Calu3 (cell line): ENCODE data around the gene IRF1. TPM values are rescaled to one million over a fixed set of nuclear protein-coding genes. Genes with fewer than 3 reads are reported as not detected.

Source experiments
- BruUV-seq: library from RNA; stranded (reverse); fragments of 400-500 nt; replicated peaks from 2 replicates; lab custom pipeline; 2021; lab: Mats Ljungman, UMichigan
- CTCF ChIA-PET: fragments of 300-600 bp; sonication (Branson Sonifier 250); formaldehyde crosslinking; loops from one replicate; lab custom pipeline; 2022; ENCODE audit warnings: antibody characterized with exemption; lab: Charles Lee
- DNase-seq: peaks from one replicate; pipeline ENCODE4 v3.0.0; 2022
- H3K27ac Mint-ChIP-seq: one replicate; pipeline ENCODE4 v1.8.0; 2022; ENCODE audit warnings: mixed read lengths; ENCODE audit not compliant: unreplicated experiment
- H3K27me3 Mint-ChIP-seq: one replicate; pipeline ENCODE4 v1.8.0; 2022; ENCODE audit warnings: mixed read lengths; ENCODE audit not compliant: unreplicated experiment
- H3K36me3 Mint-ChIP-seq: one replicate; pipeline ENCODE4 v1.8.0; 2022; ENCODE audit warnings: mild to moderate bottlenecking, moderate library complexity, mixed read lengths; ENCODE audit not compliant: insufficient read depth, unreplicated experiment
- H3K4me1 Mint-ChIP-seq: one replicate; pipeline ENCODE4 v1.8.0; 2022; ENCODE audit warnings: mild to moderate bottlenecking, low read depth, mixed read lengths; ENCODE audit not compliant: unreplicated experiment
- H3K4me3 Mint-ChIP-seq: one replicate; pipeline ENCODE4 v1.8.0; 2022; ENCODE audit warnings: mild to moderate bottlenecking, low read depth, moderate library complexity, mixed read lengths; ENCODE audit not compliant: unreplicated experiment
- H3K9me3 Mint-ChIP-seq: one replicate; pipeline ENCODE4 v1.8.0; 2022; ENCODE audit warnings: low read depth, mixed read lengths; ENCODE audit not compliant: unreplicated experiment
- CTCF ChIP-seq: fragments of 200-600 bp; IDR thresholded peaks from one replicate; pipeline ENCODE4 v1.8.0; 2022; ENCODE audit warnings: antibody characterized with exemption; ENCODE audit not compliant: unreplicated experiment
- intact Hi-C: fragments of 100-400 bp; cut with micrococcal nuclease; formaldehyde crosslinking; loops from one replicate; pipeline ENCODE4 v1.10.0; 2022; ENCODE audit not compliant: unreplicated experiment
- total RNA-seq: library from RNA; stranded (reverse); gene quantifications from 2 replicates; pipeline ENCODE4 v1.2.3, GENCODE V29; 2022

Gene IRF1
- total RNA-seq, 1 experiment from 2014 or later: 64.0 TPM

- no TSS peak for BruUV-seq
- Mint-ChIP-seq H3K27me3 (no peaks in the 10 kb centered on the region), H3K27ac (no peak overlapping the region), H3K36me3 (peaks cover 47% of the 10 kb centered on the region), H3K9me3 (no peaks in the 10 kb centered on the region), H3K4me3 (no peak overlapping the region), H3K4me1 (peaks cover 72% of the 10 kb centered on the region)
- CTCF ChIA-PET: interaction anchor here (0.6 to 8.0 kb wide), 7 partner anchors 9 to 112 kb away, joined by 3 to 83 read pairs (median 6); partner anchors contain the start of gene IRF1
- no peak for TF ChIP-seq CTCF
- no peak for DNase-seq
- intact Hi-C loops: loop anchor here (10.0 kb wide), 1 partner anchor 205 kb away; the partner anchor contains the start of gene SLC22A4
These were observed 9.1 kb upstream of the IRF1 start for GRCh38 chr5:132499440-132500243.

GRCh38 chr5:132498686-132499271, 8.2 kb upstream of the IRF1 start:
- TF ChIP-seq CTCF: no peak
- Mint-ChIP-seq H3K27ac (peak overlapping the region; percentile 11), H3K4me1 (peaks cover 81% of the 10 kb centered on the region), H3K36me3 (peaks cover 47% of the 10 kb centered on the region), H3K27me3 (no peaks in the 10 kb centered on the region), H3K4me3 (no peak overlapping the region), H3K9me3 (no peaks in the 10 kb centered on the region)
- DNase-seq: no peak
- intact Hi-C loops: loop anchor here (10.0 kb wide), 1 partner anchor 204 kb away; the partner anchor contains the start of gene SLC22A4
- BruUV-seq: no TSS peak
- CTCF ChIA-PET: interaction anchor here (0.6 to 8.0 kb wide), 7 partner anchors 8 to 126 kb away, joined by 3 to 83 read pairs (median 4); partner anchors contain the start of gene IRF1

- peaks cover 79% of the 10 kb centered on the region for H3K4me1 Mint-ChIP-seq
- H3K9me3 Mint-ChIP-seq: no peaks in the 10 kb centered on the region
- BruUV-seq: no TSS peak
- intact Hi-C loops: loop anchor here (10.0 kb wide), 1 partner anchor 203 kb away; the partner anchor contains the start of gene SLC22A4
- H3K27me3 Mint-ChIP-seq: no peaks in the 10 kb centered on the region
- DNase-seq: no peak
- peak overlapping the region; percentile 11 for H3K27ac Mint-ChIP-seq
- H3K4me3 Mint-ChIP-seq: peak overlapping the region; percentile 86
- no peak for TF ChIP-seq CTCF
- peaks cover 47% of the 10 kb centered on the region for H3K36me3 Mint-ChIP-seq
- CTCF ChIA-PET: interaction anchor here (0.9 to 8.0 kb wide), 9 partner anchors 8 to 127 kb away, joined by 3 to 83 read pairs (median 4); partner anchors contain the start of gene IRF1
These were observed 7.6 kb upstream of the IRF1 start for GRCh38 chr5:132498152-132498551.

GRCh38 chr5:132497488-132497997, 7.0 kb upstream of the IRF1 start:
- TF ChIP-seq CTCF: no peak
- CTCF ChIA-PET: interaction anchor here (0.9 to 8.0 kb wide), 8 partner anchors 8 to 126 kb away, joined by 3 to 83 read pairs (median 4); no protein-coding TSS in a partner anchor
- H3K27me3 Mint-ChIP-seq: no peaks in the 10 kb centered on the region
- DNase-seq: peak; percentile 83
- H3K4me1 Mint-ChIP-seq: peaks cover 74% of the 10 kb centered on the region
- BruUV-seq: no TSS peak
- no peaks in the 10 kb centered on the region for H3K9me3 Mint-ChIP-seq
- H3K36me3 Mint-ChIP-seq: peaks cover 47% of the 10 kb centered on the region
- peak overlapping the region; percentile 86 for H3K4me3 Mint-ChIP-seq
- intact Hi-C loops: loop anchor here (2.0 to 10.0 kb wide), 2 partner anchors 83 to 203 kb away; partner anchors contain the start of gene SLC22A4
- peak overlapping the region; percentile 11 for H3K27ac Mint-ChIP-seq
